GM19099 (cell line): ENCODE results near the gene ASH1L.

ENCODE experiments used
- POLR2A ChIP-seq: IDR thresholded peaks from 3 replicates; pipeline ENCODE4 v1.6.1; 2011; ENCODE audit warnings: low read depth; ENCODE audit not compliant: insufficient read length; ENCODE audit errors: extremely low read depth

The ASH1L gene

DNA sequence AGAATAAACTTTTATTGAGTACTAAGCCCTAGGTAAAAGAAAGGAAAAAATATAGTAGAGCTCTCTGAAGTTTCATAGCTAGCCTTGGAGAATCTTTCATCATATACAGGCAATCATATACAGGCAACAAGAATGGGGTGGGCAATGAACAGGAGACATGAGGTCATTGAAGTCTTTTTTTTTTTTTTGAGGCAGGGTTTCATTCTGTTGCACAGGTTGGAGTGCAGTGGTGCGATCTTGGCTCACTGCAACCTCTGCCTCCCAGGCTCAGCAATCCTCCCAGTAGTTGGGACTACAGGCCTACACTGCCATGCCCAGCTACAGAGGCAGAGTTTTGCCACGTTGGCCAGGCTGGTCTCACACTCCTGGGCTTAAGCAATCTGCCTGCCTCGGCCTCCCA is 219.8 kb downstream of the ASH1L start:
- no peak for TF ChIP-seq POLR2A

DNA sequence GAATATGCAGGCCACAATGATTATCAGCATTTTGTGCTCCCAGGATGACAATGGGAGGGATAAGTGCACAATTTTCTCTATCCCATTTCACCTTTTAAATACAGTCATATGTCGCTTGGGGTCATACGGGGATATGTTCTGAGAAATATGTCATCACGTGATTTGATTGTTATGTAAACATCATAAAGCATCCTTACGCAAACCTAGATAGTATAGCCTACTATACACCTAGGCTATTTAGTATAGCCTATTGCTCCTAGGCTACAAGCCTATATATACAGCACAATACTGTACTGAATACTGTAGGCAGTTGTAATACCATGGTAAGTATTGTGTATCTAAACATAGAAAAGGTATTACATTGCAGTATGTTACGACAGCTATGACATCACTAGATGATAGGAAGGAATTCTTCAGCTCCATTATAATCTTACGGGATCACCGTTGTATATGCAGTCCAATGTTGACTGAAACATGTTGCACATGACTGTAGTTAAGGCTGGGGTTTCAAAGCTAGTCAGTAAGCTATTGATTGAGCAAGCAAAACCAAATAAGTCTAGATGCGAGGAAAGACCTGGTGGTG is 223.0 kb downstream of the ASH1L start:
- TF ChIP-seq POLR2A: no peak

DNA sequence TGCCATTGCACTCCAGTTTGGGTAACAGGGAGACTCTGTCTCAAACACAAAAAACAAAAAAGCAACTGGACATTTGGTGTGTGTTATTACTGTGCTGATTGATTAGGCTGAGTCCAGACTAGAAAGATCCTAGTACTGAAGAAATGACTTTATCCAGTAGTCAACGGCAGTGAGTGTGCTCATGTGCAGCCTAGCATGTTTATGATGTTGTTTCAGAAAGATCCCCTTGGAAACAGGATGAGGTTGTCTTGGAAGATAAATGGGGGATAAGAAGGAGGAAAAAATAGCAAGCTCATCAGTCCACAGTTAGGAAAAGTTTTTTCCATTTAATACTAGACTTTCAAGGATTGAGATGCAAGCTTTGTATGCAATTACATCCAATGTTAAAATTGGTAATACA is 227.6 kb downstream of the ASH1L start:
- TF ChIP-seq POLR2A: no peak

DNA sequence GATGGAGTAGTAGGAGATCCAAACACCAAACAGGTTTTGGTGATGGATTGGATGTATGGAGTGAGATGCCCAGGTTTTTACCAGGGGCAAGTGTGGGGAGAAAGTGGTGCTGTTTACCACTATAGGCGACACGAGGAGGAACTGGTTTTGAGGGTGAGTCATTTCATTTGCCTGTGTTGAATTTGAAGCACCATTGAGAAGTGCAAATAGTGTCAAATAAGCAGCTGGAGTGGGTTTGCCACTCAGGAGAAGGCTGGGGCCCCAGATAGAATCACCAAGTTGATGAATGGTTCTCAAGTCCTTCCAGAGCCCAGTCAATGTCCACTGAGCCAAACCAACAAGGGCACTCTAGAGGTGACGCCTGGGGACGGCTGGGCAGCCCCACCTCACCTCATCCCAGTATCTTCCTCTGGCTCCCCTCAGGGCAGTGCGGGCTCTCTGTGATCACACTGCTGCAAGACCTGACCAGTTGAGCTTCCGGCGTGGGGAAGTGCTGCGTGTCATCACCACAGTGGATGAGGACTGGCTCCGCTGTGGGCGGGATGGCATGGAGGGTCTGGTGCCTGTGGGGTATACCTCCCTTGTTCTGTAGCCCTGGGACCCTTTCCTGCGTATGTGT is 232.5 kb downstream of the ASH1L start:
- TF ChIP-seq POLR2A: no peak

DNA sequence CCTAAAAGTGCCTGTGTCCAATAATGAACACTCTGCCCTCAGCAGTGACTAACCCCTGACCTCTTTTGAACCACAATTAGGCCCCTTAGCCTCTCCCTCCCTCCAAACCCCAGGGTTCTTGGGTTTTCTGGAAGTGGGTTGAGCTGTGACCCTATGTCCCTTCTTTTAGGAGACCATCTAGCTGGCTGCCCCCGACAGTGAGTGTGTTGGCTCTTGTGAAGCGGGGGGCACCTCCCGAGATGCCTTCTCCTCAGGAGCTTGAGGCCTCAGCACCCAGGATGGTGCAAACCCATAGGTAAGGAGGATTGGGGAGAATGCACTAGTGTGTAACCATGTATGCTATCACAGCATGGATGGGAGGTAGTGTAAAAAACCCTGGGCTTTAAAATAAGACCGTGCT is 234.6 kb downstream of the ASH1L start:
- no peak for TF ChIP-seq POLR2A

DNA sequence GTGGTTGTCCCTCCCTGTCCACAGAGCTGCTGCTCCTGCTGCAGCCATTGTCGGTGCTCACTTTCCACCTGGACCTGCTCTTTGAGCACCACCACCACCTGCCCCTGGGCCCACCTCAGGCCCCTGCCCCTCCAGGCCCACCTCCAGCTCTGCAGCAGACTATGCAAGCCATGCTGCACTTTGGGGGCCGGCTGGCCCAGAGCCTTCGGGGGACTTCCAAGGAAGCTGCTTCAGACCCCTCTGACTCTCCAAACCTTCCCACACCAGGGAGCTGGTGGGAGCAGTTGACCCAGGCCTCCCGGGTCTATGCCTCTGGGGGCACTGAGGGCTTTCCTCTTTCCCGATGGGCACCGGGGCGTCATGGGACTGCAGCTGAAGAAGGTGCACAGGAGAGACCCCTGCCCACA is 236.0 kb downstream of the ASH1L start:
- TF ChIP-seq POLR2A: no peak

DNA sequence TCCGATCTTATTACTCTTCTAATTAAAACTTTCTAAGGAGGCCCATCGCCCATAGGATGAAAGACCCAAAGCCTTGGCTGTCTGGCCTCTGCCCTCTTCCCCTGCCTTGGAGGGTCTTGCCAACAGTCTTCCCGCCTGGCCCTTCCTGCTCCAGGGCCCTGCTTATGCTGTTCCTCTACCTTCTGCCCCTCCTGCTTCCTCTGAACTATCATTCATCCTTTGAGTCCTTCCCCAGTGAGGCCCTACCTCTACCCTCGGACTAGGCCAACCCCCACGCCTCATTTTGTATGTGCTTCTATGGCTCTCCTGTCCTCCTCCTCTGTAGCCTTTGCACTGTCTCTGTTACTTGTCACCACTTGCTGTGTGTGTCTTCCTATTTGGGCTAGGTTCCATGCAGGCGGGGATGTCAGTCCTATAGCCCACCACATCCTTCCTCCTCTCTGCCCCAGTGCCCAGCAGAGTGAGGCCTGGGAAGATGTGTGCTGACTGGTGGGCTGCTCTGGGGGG is 236.5 kb downstream of the ASH1L start:
- peak; percentile 21 for TF ChIP-seq POLR2A

DNA sequence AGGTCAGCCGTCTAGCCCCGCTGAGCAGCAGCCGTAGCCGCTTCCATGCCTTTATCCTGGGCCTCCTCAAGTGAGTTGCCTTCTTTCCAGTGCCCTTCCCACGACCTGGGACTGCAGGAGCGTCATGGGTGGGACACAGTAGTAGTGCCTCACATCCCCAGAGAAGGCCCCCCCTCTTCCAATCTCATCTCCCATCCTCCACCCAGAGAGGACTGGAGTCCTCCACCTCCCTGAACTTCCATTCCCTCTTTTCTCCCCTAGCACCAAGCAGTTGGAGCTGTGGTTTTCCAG is 237.1 kb downstream of the ASH1L start:
- TF ChIP-seq POLR2A: no peak

DNA sequence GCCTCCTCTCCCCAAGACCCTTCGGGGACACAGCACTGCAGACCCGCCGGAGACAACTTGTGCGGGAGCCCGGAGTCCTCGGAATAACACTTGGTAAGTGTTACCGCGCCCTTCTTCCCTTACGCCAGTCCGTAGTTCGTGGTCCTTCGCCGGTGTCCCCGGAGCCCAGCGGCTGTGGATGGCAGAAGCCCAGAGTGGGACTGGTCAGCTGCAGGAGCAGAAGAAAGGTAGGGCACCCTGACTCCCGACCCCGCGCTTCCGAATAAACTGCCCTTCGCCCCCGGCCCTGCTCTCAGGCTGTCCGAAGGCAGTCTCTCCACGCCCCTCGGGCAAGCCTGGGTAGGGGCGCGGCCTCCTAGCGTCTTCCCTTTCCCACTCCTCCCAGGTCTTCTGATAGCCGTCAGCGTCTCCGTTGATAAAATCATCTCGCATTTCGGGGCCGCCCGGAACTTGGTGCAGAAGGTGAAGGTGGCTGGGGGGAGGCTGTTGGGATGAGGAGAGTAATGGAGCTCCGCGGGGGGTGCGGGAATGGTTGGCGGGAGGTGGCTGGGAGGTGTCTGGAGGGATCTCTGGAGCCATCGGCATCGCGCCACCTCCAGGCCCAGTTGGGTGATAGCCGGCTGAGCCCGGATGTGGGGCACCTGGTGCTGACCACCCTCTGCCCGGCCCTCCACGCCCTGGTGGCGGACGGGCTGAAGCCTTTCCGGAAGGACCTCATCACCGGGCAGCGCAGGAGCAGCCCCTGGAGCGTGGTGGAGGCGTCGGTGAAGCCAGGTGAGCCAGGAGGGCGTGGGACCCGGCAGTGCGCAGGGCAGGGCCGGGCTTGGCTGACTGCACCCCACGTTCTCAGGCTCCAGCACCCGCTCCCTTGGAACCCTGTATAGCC is 237.6 kb downstream of the ASH1L start:
- no peak for TF ChIP-seq POLR2A

DNA sequence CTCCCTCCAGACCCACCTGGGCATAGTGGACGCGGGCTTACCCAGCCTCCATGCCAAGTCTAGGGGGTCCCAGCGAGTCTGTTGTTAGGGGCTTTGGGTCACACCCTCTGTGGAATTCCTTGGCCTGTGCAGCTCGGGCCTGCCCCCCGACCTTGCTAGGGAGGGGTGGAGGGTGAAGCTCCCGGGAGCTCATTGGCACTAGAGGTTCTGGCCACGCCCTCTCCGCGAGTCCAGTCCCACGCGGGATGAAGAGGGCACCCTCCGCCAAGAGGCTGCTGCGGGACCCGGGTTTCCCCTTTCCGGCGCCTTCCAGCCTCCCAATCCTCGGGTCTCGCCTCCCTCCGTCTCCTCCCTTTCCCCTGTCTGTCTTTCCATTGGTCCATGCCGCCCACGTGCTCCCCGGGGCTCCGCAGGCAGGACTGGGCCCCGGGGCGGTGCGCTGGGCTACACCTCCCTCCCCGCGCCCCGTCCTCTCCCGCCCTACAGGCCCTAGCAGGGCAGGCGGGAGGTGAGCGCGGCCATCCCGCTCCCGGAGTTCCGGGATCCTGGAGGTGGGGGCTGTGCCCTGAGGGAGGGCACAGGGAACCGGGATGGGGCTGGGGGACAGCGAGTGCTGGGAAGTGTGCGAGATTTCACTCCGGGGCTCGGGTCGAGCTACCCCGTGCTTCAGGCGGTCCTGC is 238.4 kb downstream of the ASH1L start:
- TF ChIP-seq POLR2A: peak; percentile 65

DNA sequence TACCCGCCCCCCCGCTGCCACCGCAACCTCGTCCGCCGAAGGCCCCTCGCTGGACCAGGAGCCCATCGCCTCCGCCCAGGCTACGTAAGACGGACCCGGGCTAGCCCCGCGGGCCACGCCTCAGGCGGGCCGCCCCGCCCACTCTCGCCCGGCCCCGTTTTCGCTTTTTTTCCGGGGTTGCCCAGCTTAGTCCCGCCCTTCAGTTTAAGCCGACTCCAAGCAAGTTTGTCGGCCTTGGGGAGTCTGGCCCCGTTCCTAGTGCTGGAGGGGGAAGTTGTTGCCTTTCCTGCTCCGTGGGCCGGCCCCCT is 238.9 kb downstream of the ASH1L start:
- no peak for TF ChIP-seq POLR2A

DNA sequence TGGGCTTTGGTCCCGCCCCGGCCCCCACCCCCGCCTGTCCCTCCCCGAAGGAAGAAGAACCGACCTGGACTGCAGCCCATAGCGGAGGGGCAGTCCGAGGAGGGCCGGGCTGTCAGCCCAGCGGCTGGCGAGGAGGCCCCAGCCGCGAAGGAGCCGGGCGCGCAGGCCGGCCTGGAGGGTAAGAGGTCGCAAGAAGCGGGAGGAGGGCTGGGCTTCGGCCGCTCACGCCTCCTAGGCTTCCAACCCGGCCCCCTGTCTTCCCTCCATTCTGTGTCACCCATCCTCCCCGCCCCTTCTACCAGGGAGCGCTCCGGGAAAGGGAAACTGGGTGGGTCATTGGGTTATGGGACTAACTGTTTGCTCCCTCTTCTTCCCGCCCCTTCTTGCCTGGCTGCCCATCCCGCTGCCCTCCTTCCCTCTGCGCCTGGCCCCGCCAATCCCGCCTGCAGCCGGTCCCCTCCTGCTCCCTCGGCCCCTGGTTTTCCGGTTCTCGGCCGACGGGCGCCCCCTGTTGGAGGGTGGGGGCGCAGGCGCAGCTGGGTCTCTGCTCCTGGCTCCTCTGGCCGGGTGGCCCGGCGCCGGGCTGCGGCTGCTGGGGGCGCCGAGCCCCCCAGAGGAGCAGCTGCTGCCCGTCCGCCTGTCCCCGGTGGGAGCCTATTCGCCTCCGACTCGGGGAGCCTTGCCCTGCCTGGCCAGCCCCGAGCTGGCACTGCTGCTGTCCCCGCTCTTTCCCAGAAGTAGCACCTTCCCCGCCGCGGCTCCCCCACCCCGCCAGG is 239.5 kb downstream of the ASH1L start:
- TF ChIP-seq POLR2A: no peak

DNA sequence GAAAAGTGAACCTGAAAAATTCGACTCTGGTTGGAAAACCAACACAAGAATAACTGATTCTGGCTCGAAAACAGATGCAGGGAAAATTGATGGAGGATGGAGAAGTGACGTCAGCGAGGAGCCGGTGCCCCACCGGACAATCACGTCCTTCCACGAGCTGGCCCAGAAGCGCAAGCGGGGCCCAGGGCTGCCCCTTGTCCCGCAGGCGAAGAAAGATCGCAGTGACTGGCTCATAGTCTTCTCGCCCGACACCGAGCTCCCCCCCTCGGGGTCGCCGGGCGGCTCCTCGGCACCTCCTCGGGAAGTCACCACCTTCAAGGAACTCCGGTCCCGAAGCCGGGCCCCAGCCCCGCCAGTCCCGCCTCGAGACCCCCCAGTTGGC is 240.0 kb downstream of the ASH1L start:
- no peak for TF ChIP-seq POLR2A

DNA sequence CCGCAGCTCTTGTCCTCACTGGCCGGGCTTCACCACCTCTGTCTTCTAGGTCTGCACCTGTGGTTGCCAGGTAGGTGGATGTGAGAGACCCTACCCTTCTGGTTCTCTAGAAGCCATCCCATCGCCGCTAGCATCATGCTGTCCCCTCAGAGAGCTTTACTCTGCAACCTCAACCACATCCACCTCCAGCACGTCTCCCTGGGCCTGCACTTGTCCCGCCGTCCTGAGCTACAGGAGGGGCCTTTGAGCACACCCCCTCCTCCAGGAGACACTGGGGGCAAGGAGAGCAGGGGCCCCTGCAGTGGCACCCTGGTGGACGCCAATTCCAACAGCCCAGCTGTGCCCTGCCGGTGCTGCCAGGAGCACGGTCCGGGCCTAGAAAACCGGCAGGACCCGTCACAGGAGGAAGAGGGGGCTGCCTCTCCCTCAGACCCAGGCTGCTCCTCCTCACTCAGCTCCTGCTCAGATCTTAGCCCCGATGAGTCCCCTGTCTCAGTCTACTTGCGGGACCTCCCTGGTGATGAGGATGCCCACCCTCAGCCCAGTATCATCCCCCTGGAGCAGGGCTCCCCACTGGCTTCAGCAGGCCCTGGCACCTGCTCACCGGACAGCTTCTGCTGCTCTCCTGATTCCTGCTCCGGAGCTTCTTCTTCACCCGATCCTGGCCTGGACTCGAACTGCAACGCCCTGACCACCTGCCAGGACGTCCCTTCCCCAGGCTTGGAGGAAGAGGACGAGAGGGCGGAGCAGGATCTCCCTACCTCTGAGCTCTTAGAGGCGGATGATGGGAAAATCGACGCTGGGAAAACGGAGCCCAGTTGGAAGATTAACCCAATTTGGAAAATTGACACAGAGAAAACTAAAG is 240.7 kb downstream of the ASH1L start:
- no peak for TF ChIP-seq POLR2A

DNA sequence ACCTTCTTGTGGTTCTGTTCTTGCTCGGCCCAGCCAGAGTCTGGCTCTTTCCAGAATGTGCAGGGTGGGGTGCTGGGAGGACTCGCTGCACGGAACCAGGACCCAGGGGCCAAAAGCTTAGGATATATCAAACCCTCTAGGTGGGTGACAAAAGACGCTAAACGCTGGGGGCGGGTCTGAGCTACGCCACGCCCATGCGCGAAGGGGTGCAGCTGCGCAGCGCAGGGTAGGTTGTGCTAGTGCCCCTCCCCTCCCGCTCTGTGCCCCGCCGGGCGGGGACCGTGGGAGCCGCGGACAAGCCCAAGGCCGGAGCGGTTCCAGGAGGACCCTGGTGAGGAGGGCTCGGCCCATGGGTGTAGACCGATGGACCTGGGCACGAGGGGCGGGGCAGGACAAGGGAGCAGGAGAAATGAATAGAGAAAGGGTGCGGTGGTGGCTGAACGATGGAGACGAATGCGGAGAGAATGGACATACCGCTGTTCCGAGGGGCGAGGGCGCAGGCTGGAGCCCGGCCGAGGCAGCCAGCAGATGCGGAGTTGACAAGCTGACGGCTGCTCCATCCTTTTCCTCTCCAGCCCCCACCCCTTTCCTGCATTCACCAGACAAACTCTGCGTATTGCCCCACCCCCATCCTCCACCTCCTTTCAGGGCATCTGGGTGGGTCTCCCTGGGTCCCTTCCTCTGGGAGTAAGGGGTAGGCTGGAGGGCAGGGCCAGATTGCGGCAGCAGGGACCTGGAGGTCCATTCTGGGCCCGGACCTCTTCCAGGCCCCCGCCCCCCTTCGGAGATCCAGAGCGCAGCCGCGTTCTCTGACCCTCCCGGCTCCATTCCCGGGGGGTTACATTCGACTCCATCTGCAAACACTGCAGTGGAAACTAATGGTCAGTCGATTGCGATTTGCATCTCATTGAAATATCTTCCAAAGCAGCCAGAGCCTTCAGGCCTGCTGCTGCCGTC is 241.7 kb downstream of the ASH1L start, which contains the start of gene RUSC1:
TSS of gene RUSC1 (plus strand) at position 234 of the 957 bp plus-strand sequence. CDS start 880 bp downstream, outside the sequence.
- TF ChIP-seq POLR2A: peak; percentile 40
